ENCODE results near the gene ERRFI1. TPM values are rescaled to one million over a fixed set of nuclear protein-coding genes. Genes with fewer than 3 reads are reported as not detected.

ERRFI1 gene
- total RNA-seq, 2 experiments from 2014 or later = 0.22 to 0.35 TPM

DNA sequence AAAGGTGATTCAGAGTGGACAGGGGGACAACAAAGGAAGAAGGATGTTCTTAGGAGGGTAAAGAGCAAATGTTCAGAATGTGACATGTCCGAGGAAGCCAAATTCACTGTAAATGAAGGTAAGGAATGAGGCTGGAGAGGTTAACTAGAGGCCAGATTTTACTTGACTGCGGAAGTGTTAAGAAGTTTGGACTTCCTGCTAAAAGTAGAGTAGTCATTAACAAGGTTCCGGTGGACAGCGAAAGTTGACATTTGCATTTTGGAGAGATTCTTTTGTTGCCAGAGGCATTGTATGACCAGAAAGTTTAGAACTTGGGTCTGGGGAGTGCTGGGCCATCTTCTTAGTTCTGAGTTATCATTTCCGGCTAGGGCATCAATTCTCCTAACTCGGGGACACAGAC is 7.2 kb upstream of the ERRFI1 start:
- H3K4me3 Mint-ChIP-seq = no peak overlapping the region

GRCh38 chr1:8032366-8032910 is 6.3 kb upstream of the ERRFI1 start:
- no peak overlapping the region for H3K4me3 Mint-ChIP-seq
- POLR2A ChIA-PET = no interaction called here
- CTCF ChIA-PET = interaction anchor here (0.9 kb wide), 1 partner anchor 233 kb away, joined by 3 read pairs; no protein-coding TSS in a partner anchor
- H3K4me1 Mint-ChIP-seq = no peaks in the 10 kb centered on the region
- no peak for DNase-seq
- H3K27me3 Mint-ChIP-seq = peaks cover 10% of the 10 kb centered on the region
- H3K9me3 Mint-ChIP-seq = no peaks in the 10 kb centered on the region
- no peaks in the 10 kb centered on the region for H3K36me3 Mint-ChIP-seq (ENCODE audit: low read depth)
- H3K27ac Mint-ChIP-seq = no peak overlapping the region

More for the DNA sequence above, 7.2 kb upstream of the ERRFI1 start:
- no peak for DNase-seq
- Mint-ChIP-seq H3K36me3 (ENCODE audit: low read depth) (no peaks in the 10 kb centered on the region), H3K9me3 (no peaks in the 10 kb centered on the region), H3K4me1 (no peaks in the 10 kb centered on the region), H3K27ac (no peak overlapping the region), H3K27me3 (peaks cover 3% of the 10 kb centered on the region)
- ChIA-PET CTCF (no interaction called here), POLR2A (no interaction called here)

DNA sequence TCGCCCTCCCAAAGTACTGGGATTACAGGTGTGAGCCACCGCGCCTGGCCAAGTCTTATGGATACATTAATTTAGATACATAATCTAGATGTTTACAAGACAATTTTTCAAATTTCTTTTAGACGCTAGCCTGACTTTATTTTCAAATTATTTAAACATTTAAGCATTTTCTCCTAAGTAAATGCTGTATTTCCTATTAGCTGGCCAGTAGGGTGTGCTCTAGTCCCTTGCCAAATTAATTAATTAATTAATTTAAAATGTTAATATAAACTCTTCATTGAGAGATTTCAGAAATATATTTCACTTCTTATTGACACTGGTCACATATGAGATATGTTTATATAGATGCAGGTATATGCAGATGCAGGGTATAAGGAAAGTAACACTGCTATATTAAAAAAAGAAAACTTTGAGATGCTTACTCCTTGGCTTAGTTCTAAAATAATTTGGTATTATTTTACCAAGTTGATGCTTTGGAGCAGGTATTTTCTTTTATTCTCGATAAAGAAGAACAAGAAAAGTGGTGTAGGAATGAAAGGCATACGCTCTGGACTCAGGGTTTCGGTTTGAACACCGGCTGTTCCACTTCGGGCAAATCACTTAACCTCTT is 5.2 kb upstream of the ERRFI1 start:
- Mint-ChIP-seq H3K36me3 (ENCODE audit: low read depth) (no peaks in the 10 kb centered on the region), H3K4me3 (no peak overlapping the region), H3K9me3 (no peaks in the 10 kb centered on the region), H3K4me1 (peaks cover 6% of the 10 kb centered on the region), H3K27ac (no peak overlapping the region), H3K27me3 (peaks cover 19% of the 10 kb centered on the region)
- peak; percentile 30 for DNase-seq
- POLR2A ChIA-PET = no interaction called here
- CTCF ChIA-PET = interaction anchor here (0.8 to 1.8 kb wide), 4 partner anchors 19 to 315 kb away, joined by 3 to 6 read pairs (median 3); no protein-coding TSS in a partner anchor

DNA sequence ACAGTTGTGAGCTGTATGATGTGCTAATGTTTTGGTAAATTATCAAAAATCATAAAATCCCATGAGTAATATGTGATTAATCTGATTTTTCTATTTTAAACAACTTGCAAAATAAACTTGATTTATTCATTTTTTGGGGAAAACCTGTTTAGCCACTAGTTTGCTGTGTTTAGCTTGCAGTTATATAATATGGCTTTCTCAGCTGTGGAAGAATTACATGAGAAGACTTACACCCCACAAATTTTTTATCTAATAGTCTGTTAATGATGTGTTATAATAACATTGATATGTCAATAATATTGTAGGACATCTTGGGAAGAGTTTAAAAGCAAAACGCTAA is 2.4 kb upstream of the ERRFI1 start:
- Mint-ChIP-seq H3K4me1 (peaks cover 11% of the 10 kb centered on the region), H3K9me3 (no peaks in the 10 kb centered on the region), H3K27me3 (peaks cover 34% of the 10 kb centered on the region), H3K27ac (no peak overlapping the region), H3K36me3 (ENCODE audit: low read depth) (no peaks in the 10 kb centered on the region), H3K4me3 (no peak overlapping the region)
- CTCF ChIA-PET = no interaction called here
- no peak for DNase-seq
- POLR2A ChIA-PET = no interaction called here

GRCh38 chr1:8027748-8028570 is 1.9 kb upstream of the ERRFI1 start:
- Mint-ChIP-seq H3K27me3 (peaks cover 40% of the 10 kb centered on the region), H3K9me3 (no peaks in the 10 kb centered on the region)
- POLR2A ChIA-PET = no interaction called here

GRCh38 chr1:8026976-8027747 is 1.1 kb upstream of the ERRFI1 start:
- CTCF ChIA-PET = interaction anchor here (1.3 kb wide), 1 partner anchor 12 kb away, joined by 3 read pairs; no protein-coding TSS in a partner anchor
- Mint-ChIP-seq H3K4me1 (peaks cover 11% of the 10 kb centered on the region), H3K27ac (no peak overlapping the region), H3K4me3 (peak overlapping the region; percentile 67), H3K27me3 (peaks cover 45% of the 10 kb centered on the region), H3K9me3 (no peaks in the 10 kb centered on the region), H3K36me3 (ENCODE audit: low read depth) (no peaks in the 10 kb centered on the region)
- POLR2A ChIA-PET = no interaction called here
- DNase-seq = no peak

More at GRCh38 chr1:8027748-8028570, 1.9 kb upstream of the ERRFI1 start:
- no peak for DNase-seq
- Mint-ChIP-seq H3K4me1 (peaks cover 11% of the 10 kb centered on the region), H3K4me3 (no peak overlapping the region), H3K36me3 (ENCODE audit: low read depth) (no peaks in the 10 kb centered on the region), H3K27ac (no peak overlapping the region)
- CTCF ChIA-PET = no interaction called here

DNA sequence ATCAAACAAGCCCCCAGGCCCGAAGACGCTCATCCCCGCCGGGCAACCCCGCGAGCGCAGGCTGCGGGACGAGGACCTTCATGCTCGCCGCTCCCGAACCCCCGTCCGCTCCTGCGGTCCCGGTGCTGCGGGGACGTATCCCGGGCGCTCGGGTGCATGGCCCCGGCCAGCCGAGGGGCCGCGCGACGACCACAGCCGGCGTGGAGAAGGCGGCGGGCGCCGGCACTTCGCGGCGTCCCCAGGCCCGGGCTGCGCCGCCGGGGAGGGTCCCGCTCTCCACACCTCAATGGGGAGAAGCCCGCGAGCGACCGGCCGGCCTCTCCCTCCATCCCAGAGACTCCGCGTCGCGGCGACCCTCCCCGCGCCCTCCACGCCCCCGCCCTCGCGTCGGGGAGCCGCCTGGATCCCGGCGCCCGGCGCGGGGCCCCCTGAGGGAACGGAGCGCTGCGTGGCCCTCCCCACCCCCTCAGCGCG is 401 bp downstream of the ERRFI1 start:
- peaks cover 53% of the 10 kb centered on the region for H3K27me3 Mint-ChIP-seq
- no peaks in the 10 kb centered on the region for H3K36me3 Mint-ChIP-seq (ENCODE audit: low read depth)
- POLR2A ChIA-PET = no interaction called here
- no peak overlapping the region for H3K27ac Mint-ChIP-seq
- peaks cover 11% of the 10 kb centered on the region for H3K4me1 Mint-ChIP-seq
- CTCF ChIA-PET = interaction anchor here (0.8 kb wide), 1 partner anchor 293 kb away, joined by 3 read pairs; the partner anchor contains the start of gene SLC45A1
- DNase-seq = no peak
- H3K4me3 Mint-ChIP-seq = peak overlapping the region; percentile 62
- no peaks in the 10 kb centered on the region for H3K9me3 Mint-ChIP-seq

GRCh38 chr1:8025061-8025670 is 943 bp downstream of the ERRFI1 start:
- H3K4me3 Mint-ChIP-seq = peak overlapping the region; percentile 62
- POLR2A ChIA-PET = no interaction called here
- H3K4me1 Mint-ChIP-seq = peaks cover 11% of the 10 kb centered on the region
- no peak overlapping the region for H3K27ac Mint-ChIP-seq
- peaks cover 53% of the 10 kb centered on the region for H3K27me3 Mint-ChIP-seq
- H3K36me3 Mint-ChIP-seq (ENCODE audit: low read depth) = no peaks in the 10 kb centered on the region
- no peaks in the 10 kb centered on the region for H3K9me3 Mint-ChIP-seq
- CTCF ChIA-PET = interaction anchor here (0.8 to 1.0 kb wide), 2 partner anchors 11 to 293 kb away, joined by 3 read pairs; partner anchors contain the start of gene SLC45A1
- DNase-seq = no peak

GRCh38 chr1:8024329-8024728 is 1.8 kb downstream of the ERRFI1 start:
- peaks cover 11% of the 10 kb centered on the region for H3K4me1 Mint-ChIP-seq
- H3K27ac Mint-ChIP-seq = no peak overlapping the region
- DNase-seq = no peak
- peaks cover 54% of the 10 kb centered on the region for H3K27me3 Mint-ChIP-seq
- H3K36me3 Mint-ChIP-seq (ENCODE audit: low read depth) = no peaks in the 10 kb centered on the region
- H3K4me3 Mint-ChIP-seq = no peak overlapping the region
- CTCF ChIA-PET = interaction anchor here (1.0 to 1.2 kb wide), 2 partner anchors 10 to 12 kb away, joined by 3 read pairs; no protein-coding TSS in a partner anchor
- H3K9me3 Mint-ChIP-seq = no peaks in the 10 kb centered on the region
- POLR2A ChIA-PET = no interaction called here

DNA sequence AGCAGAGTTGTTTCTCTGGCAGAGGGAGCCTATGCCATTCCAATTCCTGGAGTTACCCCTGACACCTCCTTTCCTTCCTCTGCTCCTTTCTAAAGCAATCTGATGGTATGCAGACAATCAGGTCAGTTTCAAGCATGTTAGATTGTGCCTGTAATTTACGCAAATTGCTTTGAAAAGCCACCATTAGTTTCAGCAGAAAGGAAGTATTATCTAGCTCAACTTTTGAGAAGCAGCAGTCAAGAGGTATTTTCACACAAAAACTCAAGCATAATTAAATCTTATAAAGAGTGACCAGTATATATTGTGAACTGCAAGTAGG is 2.2 kb downstream of the ERRFI1 start:
- Mint-ChIP-seq H3K27ac (no peak overlapping the region), H3K4me1 (peaks cover 11% of the 10 kb centered on the region), H3K9me3 (no peaks in the 10 kb centered on the region), H3K4me3 (no peak overlapping the region), H3K36me3 (ENCODE audit: low read depth) (no peaks in the 10 kb centered on the region), H3K27me3 (peaks cover 57% of the 10 kb centered on the region)
- POLR2A ChIA-PET = no interaction called here
- CTCF ChIA-PET = interaction anchor here (0.9 to 1.2 kb wide), 2 partner anchors 8 to 12 kb away, joined by 3 read pairs; no protein-coding TSS in a partner anchor
- DNase-seq = no peak

DNA sequence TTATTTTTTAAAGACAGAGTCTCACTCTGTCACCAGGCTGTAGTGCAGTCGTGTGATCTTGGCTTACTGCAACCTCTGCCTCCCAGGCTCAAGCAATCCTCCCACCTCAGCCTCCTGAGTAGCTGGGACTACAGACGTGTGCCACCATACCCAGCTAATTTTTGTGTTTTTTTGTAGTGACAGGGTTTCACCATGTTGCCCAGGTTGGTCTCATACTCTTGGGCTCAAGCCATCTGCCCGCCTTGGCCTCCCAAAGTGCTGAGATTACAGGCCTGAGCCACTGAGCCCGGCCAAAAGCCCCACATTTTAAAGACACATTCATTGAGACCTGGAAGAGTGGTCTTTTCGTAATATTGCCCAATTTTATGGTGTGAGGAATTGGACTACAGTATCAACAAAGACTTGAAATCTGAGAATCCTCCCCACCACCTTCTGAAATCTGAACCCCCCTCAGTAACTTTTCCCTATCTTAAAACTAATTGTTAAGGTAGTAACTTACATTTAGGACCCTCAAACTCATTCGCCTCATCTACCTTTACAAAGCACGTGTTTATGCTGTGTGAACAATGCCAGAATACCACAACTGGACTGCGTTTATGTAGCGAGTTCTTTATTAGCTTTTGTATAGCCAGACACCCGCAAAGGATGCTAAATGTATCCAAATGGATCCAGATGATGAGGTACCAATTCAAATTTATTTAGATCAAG is 2.7 kb downstream of the ERRFI1 start:
- no peak for DNase-seq
- no peaks in the 10 kb centered on the region for H3K9me3 Mint-ChIP-seq

More for the DNA sequence above, 2.7 kb downstream of the ERRFI1 start:
- ChIA-PET POLR2A (no interaction called here), CTCF (interaction anchor here (0.9 to 1.2 kb wide), 2 partner anchors 8 to 11 kb away, joined by 3 read pairs; no protein-coding TSS in a partner anchor)
- Mint-ChIP-seq H3K27ac (no peak overlapping the region), H3K36me3 (ENCODE audit: low read depth) (no peaks in the 10 kb centered on the region), H3K4me3 (no peak overlapping the region), H3K4me1 (peaks cover 11% of the 10 kb centered on the region), H3K27me3 (peaks cover 60% of the 10 kb centered on the region)
